Uterus (tissue), 4 donors: ENCODE results near the gene VIL1. TPM values are rescaled to one million over a fixed set of nuclear protein-coding genes. Genes with fewer than 3 reads are reported as not detected.

Experiments used
- DNase-seq, 2 donors: peaks; one replicate each; pipeline ENCODE4 v3.0.0-alpha.2; 2019 to 2020
- H3K27ac ChIP-seq, 2 donors: fragments of 200-600 bp; sonication (generic); 1 replicate in 1 of 2; 2 replicates in 1 of 2; pipeline ENCODE4 v1.5.1; 2016 to 2018
- H3K27me3 ChIP-seq, 2 donors: fragments of 200-600 bp; sonication (generic); one replicate each; pipeline ENCODE4 v1.5.1; 2018 to 2019; ENCODE audit warnings: control low read depth in 1 of 2
- H3K36me3 ChIP-seq, 2 donors: fragments of 200-600 bp; sonication (generic); one replicate each; pipeline ENCODE4 v1.5.1; 2019; ENCODE audit warnings: control low read depth in 1 of 2
- H3K4me1 ChIP-seq, 2 donors: fragments of 200-600 bp; sonication (generic); one replicate each; pipeline ENCODE4 v1.5.1; 2018 to 2019; ENCODE audit warnings: control low read depth in 1 of 2
- H3K4me3 ChIP-seq, 2 donors: fragments of 200-600 bp; sonication (generic); 1 replicate in 1 of 2; 2 replicates in 1 of 2; pipeline ENCODE4 v1.5.1; 2018 to 2019; ENCODE audit warnings: mild to moderate bottlenecking in 1 of 2
- H3K9me3 ChIP-seq, 2 donors: fragments of 200-600 bp; sonication (generic); one replicate each; pipeline ENCODE4 v1.5.1; 2019; ENCODE audit warnings: control low read depth in 1 of 2
- POLR2A ChIP-seq, 2 donors: fragments of 450-650 bp; IDR thresholded peaks; one replicate each; pipeline ENCODE4 v1.6.1; 2016; ENCODE audit warnings: antibody characterized with exemption in 2 of 2, mild to moderate bottlenecking in 1 of 2, moderate library complexity in 1 of 2
- intact Hi-C: fragments of 100-400 bp; cut with DNase I; formaldehyde crosslinking; loops from one replicate; pipeline ENCODE4 v1.15.1; 2023; ENCODE audit warnings: low total_unique reads
- total RNA-seq, 4 donors: library from RNA; depleted of rRNA in 3 of 4; stranded (reverse); fragments of >200 nt in 3 of 4; gene quantifications; one replicate each; pipeline versions ENCODE4 v1.1.0 to v1.2.4, GENCODE V29; 2014 to 2023
- TF ChIP-seq, protein P1 (sequence below), 4 experiments: fragments of 200-600 bp in 2 of 4; fragments of 450-650 bp in 2 of 4; sonication (generic) in 2 of 4; IDR thresholded peaks; one replicate each; pipeline ENCODE4 v1.5.1; 2016 to 2019; ENCODE audit warnings: antibody characterized with exemption in 4 of 4, mild to moderate bottlenecking in 2 of 4, moderate library complexity in 1 of 4
- donor health status: DM: yes; HTN: yes; CAD: no.

VIL1 gene
- total RNA-seq: under 1 TPM in 3 of 4 donors, not detected in 1; 0.28 to 0.59 (median 0.51) TPM

DNA sequence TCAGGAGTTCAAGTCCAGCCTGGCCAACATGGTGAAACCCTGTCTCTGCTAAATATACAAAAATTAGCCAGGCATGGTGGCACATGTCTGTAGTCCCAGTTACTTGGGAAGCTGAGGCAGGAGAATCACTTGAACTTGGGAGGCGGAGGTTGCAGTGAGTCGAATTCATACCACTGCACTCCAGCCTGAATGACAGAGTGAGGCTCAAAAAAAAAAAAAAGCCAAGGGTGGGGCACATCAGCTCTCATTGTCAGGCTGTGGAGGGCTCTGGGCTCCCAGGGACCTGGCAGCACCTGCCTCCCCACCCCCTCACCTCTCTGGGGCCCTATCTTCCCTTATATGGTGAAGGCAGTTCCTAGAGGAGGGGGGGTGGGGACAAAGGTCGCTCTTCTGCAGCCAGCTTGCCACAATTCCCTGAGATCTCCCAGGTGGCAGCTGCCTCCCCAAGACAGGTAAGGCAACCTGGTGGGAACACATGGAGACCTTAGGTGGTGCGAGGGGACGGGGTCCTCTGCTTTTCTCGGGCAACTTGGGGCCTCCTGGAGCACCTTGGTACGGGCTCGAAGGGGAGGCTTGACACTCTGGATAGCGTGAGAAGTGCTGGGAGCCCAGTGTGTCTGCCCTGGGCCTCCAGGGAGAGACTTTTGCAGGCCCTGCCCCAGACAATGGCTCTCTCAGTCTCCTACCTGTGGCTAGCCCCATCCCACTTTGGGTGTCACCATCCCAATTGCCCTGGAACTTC lies at the start of gene VIL1:
Gene VIL1, plus strand, starts transcription at position 407 of the 742 bp plus-strand sequence. CDS start 4,656 bp downstream, outside the sequence.
- Histone ChIP-seq H3K4me3 (no peak within 1 kb of the TSS), H3K4me1 (no peaks in the 10 kb centered on the region), H3K36me3 (no peaks in the 10 kb centered on the region), H3K27ac (no peak within 1 kb of the TSS), H3K9me3 (no peaks in the 10 kb centered on the region), H3K27me3 (no peaks in the 10 kb centered on the region)
- TF ChIP-seq POLR2A (IDR thresholded peaks at IDR 0.05): no peak
- TF ChIP-seq, protein P1, sequence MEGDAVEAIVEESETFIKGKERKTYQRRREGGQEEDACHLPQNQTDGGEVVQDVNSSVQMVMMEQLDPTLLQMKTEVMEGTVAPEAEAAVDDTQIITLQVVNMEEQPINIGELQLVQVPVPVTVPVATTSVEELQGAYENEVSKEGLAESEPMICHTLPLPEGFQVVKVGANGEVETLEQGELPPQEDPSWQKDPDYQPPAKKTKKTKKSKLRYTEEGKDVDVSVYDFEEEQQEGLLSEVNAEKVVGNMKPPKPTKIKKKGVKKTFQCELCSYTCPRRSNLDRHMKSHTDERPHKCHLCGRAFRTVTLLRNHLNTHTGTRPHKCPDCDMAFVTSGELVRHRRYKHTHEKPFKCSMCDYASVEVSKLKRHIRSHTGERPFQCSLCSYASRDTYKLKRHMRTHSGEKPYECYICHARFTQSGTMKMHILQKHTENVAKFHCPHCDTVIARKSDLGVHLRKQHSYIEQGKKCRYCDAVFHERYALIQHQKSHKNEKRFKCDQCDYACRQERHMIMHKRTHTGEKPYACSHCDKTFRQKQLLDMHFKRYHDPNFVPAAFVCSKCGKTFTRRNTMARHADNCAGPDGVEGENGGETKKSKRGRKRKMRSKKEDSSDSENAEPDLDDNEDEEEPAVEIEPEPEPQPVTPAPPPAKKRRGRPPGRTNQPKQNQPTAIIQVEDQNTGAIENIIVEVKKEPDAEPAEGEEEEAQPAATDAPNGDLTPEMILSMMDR (IDR thresholded peaks at IDR 0.05): no peak
- intact Hi-C loops: no loop called here
- DNase-seq: no peak

DNA sequence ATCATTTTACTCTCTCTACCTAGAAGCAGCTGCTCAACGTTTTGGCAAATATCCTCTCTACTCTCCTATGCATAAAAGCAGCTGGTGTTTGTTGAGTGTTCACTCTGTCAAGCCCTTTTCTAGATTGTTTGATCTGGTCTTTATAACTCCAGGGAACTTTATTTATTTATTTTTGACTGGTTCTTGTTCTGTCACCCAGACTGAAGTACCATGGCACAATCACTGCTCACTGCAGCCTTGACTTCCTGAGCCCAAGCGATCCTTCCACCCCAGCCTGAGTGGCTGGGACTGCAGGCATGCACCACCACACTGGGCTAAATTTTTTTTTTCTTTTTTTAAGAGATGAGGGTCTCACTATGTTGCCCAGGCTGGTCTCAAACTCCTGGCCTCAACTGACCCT lies 49.6 kb upstream of the VIL1 start:
- H3K36me3 ChIP-seq: no peaks in the 10 kb centered on the region
- no peaks in the 10 kb centered on the region for H3K27me3 ChIP-seq
- H3K4me1 ChIP-seq: no peaks in the 10 kb centered on the region
- H3K4me3 ChIP-seq: no peak overlapping the region
- H3K9me3 ChIP-seq: peaks cover 0 to 4% of the 10 kb centered on the region in 2 donors
- DNase-seq: no peak
- intact Hi-C loops: no loop called here
- peak overlapping the region; percentile 88 to 95 for H3K27ac ChIP-seq
- TF ChIP-seq, protein P1 (IDR thresholded peaks at IDR 0.05): no peak
- TF ChIP-seq POLR2A (IDR thresholded peaks at IDR 0.05): no peak

DNA sequence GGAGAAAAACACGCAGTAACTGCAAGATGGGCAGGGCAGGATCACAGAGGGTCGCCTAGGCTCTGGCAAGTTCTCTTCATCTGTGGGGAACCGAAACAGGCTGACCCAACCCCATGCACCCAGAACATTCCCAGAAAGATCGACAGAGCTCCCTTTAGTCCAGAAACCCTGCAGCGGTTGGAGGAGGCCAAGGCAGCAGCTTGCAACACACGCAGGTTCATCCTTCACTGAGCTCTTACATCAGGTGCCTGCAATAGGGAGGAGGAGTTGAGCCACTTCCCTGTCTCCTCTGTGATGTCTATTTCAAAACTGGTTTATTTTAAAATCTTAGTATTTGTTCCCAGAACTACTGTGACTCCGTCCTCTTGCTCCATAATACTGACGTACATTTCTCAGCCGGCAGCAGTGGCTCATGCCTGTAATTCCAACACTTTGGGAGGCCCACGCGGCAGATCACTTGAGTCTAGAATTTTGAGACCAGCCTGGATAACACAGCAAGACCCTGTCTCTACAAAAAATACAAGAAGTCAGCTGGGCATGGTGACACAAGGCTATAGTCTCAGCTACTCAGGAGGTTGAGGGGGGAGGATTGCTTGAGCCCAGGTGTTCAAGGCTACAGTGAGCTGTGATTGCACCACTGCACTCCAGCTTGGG lies 48.4 kb upstream of the VIL1 start:
- H3K27me3 ChIP-seq: no peaks in the 10 kb centered on the region
- H3K4me3 ChIP-seq: no peak overlapping the region
- peaks cover 0 to 4% of the 10 kb centered on the region in 2 donors for H3K9me3 ChIP-seq
- TF ChIP-seq, protein P1 (IDR thresholded peaks at IDR 0.05): no peak
- TF ChIP-seq POLR2A (IDR thresholded peaks at IDR 0.05): no peak
- intact Hi-C loops: no loop called here
- DNase-seq: peak; percentile 27 to 46
- peak overlapping the region; percentile 88 to 95 for H3K27ac ChIP-seq
- H3K4me1 ChIP-seq: no peaks in the 10 kb centered on the region
- H3K36me3 ChIP-seq: no peaks in the 10 kb centered on the region

DNA sequence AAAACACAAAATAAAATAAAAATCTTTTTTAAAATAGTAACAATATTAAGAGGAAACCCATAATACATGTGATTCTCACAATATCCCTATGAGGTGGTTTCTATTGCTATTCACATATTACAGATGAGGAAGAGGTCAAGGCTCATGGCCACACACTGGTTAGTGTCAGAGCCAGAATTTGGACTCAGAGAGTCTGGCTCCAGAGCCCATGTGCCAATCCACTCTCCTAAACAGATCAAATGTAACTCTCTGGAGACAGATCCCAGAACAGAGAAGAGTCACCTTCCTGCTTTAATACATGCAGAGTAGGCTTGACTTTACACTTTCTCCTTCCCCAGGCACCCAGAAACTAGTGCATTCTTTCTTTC lies 47.0 kb upstream of the VIL1 start:
- peaks cover 0 to under 1% of the 10 kb centered on the region in 2 donors for H3K9me3 ChIP-seq
- H3K27ac ChIP-seq: no peak overlapping the region
- intact Hi-C loops: no loop called here
- DNase-seq: no peak
- no peaks in the 10 kb centered on the region for H3K4me1 ChIP-seq
- TF ChIP-seq, protein P1 (IDR thresholded peaks at IDR 0.05): no peak
- TF ChIP-seq POLR2A (IDR thresholded peaks at IDR 0.05): no peak
- H3K27me3 ChIP-seq: no peaks in the 10 kb centered on the region
- no peak overlapping the region for H3K4me3 ChIP-seq
- H3K36me3 ChIP-seq: no peaks in the 10 kb centered on the region

DNA sequence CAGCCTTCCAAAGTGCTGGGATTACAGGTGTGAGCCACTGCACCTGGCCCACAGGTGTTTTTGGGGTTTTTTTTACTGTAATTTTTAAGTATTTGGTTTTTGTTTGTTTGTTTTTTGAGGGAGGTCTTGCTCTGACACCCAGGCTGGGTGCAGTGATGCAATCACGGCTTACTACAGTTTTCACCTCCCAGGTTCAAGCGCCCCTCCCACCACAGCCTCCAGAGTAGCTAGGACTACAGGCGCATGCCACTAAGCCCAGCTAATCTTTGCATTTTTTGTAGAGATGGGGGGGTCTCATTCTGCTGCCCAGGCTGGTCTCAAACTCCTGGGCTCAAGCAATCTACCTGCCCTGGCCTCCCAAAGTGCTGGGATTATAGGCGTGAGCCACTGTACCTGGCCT lies 44.1 kb upstream of the VIL1 start:
- H3K4me1 ChIP-seq: no peaks in the 10 kb centered on the region
- no peak for TF ChIP-seq POLR2A (IDR thresholded peaks at IDR 0.05)
- TF ChIP-seq, protein P1 (IDR thresholded peaks at IDR 0.05): no peak
- H3K4me3 ChIP-seq: no peak overlapping the region
- intact Hi-C loops: no loop called here
- no peak overlapping the region for H3K27ac ChIP-seq
- H3K27me3 ChIP-seq: no peaks in the 10 kb centered on the region
- no peak for DNase-seq
- H3K9me3 ChIP-seq: no peaks in the 10 kb centered on the region
- no peaks in the 10 kb centered on the region for H3K36me3 ChIP-seq
